GM18508 (cell line): ENCODE results near the gene LTB4R.

Source experiments
- ATAC-seq: cut with Tn5 transposase; IDR thresholded peaks from one replicate; pipeline ENCODE4 v1.9.1; 2021; ENCODE audit warnings: moderate number of reproducible peaks; ENCODE audit not compliant: insufficient read depth, unreplicated experiment

The LTB4R gene, protein sequence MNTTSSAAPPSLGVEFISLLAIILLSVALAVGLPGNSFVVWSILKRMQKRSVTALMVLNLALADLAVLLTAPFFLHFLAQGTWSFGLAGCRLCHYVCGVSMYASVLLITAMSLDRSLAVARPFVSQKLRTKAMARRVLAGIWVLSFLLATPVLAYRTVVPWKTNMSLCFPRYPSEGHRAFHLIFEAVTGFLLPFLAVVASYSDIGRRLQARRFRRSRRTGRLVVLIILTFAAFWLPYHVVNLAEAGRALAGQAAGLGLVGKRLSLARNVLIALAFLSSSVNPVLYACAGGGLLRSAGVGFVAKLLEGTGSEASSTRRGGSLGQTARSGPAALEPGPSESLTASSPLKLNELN

DNA sequence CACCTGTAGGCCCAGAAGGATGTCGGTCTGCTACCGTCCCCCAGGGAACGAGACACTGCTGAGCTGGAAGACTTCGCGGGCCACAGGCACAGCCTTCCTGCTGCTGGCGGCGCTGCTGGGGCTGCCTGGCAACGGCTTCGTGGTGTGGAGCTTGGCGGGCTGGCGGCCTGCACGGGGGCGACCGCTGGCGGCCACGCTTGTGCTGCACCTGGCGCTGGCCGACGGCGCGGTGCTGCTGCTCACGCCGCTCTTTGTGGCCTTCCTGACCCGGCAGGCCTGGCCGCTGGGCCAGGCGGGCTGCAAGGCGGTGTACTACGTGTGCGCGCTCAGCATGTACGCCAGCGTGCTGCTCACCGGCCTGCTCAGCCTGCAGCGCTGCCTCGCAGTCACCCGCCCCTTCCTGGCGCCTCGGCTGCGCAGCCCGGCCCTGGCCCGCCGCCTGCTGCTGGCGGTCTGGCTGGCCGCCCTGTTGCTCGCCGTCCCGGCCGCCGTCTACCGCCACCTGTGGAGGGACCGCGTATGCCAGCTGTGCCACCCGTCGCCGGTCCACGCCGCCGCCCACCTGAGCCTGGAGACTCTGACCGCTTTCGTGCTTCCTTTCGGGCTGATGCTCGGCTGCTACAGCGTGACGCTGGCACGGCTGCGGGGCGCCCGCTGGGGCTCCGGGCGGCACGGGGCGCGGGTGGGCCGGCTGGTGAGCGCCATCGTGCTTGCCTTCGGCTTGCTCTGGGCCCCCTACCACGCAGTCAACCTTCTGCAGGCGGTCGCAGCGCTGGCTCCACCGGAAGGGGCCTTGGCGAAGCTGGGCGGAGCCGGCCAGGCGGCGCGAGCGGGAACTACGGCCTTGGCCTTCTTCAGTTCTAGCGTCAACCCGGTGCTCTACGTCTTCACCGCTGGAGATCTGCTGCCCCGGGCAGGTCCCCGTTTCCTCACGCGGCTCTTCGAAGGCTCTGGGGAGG is at the start of gene LTB4R:
TSS of gene LTB4R (plus strand) at position 857 of the 959 bp plus-strand sequence. CDS start 4,150 bp downstream, outside the sequence.
- ATAC-seq, result no peak

DNA sequence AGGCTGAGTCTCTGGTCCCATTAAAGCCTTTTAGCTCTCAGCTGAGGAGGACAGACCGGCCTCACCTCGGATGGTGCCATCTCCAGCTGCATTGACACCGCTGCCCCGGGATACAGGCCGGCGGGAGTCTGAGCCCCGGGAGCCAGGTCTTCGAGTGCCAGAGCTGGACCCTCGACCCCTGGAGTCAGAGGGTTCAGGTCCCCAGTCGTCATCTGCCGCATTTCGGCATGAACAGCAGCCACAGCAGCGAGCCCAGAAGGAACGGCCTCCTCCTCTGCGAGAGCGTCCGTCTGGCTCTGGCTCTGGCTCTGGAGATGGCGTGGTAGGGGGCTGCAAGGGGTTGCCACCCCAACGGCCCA is 49.4 kb upstream of the LTB4R start:
- ATAC-seq, result no peak

DNA sequence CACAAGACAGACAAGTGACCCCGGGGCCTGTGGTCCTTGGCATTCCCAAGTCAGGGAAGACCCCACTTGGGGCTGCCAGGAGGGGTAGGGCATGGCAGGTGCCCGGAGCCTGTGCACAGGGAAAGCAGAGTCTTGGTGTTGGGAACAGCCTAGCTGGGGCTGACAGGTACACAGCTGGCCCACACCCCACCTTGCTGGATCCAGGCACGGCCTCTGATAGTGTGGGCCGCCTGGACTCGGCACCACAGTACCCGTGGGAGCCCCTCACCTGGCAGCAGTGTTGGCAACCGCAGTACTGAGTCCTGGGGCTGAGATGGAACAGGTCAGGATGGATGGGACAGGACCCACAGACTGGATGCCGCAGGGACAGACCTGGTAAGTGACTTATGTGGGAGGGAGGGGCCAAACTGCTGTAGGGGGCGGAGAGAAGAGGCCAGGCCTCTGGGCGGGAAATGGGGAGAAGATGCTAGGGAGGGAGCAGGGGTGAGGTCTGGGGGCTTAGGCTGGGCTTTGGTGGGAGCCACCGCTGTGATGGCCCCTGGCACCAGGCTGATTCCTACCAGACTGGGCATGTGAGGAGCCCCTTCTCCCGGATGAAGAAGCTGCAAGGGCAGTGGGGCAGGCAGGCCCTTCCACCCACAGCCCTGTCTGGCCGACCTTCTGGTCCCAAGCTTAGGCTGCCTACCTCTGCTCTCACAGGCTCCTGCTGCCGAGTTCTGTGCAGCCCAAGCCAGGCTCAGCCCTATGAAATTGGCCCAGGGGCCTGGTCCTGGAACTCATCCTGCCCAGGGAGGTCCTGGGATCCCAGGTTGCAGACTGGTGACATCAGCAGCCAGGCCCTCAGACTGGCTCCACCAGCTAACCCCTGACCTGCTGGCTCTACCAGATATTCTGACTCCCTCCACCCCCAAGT is 48.2 kb upstream of the LTB4R start, which contains the start of gene TGM1:
TSS of gene TGM1 (minus strand) at position 357 of the 913 bp plus-strand sequence. CDS start 825 bp downstream, outside the sequence.
- ATAC-seq, result no peak

DNA sequence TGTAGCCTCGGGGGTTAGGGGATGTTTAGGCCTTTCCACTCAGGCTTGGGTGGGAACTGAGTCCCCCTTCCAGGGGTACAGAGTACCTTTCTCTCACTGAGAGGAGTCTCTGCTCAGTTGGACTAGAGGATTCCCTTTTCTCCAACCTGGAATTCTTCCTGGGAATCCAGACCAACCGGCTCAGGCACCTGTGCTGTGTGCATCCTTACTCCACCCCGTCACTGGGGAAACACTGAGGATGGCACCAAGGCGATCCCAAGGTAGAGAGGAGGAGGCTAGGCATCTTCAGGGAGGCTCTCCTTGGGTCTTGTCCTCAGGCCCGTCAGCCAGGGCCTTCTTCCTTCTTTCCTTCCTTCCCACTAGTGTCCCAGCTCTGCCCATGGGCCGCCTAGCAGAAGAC is 47.5 kb upstream of the LTB4R start:
- no peak for ATAC-seq

DNA sequence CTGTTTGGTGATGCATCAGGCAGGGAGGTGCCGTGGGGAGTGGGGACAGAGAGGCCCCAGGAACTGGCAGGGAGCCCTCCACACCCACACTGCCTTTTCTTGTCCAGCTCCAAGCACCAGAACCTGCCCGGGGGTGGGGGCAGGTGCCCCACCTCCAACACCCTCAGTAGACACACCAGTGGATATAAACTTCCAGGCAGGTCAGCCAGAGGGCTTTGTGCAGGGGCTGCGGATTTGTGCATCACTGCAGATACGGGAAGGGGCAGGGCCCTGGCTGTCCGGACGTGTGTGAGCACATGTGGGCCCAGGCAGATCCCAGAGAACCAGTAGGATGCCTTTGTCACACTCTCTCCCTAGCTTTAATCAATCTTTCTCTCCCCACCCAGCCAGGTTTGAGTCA is 47.0 kb upstream of the LTB4R start:
- ATAC-seq, result no peak

DNA sequence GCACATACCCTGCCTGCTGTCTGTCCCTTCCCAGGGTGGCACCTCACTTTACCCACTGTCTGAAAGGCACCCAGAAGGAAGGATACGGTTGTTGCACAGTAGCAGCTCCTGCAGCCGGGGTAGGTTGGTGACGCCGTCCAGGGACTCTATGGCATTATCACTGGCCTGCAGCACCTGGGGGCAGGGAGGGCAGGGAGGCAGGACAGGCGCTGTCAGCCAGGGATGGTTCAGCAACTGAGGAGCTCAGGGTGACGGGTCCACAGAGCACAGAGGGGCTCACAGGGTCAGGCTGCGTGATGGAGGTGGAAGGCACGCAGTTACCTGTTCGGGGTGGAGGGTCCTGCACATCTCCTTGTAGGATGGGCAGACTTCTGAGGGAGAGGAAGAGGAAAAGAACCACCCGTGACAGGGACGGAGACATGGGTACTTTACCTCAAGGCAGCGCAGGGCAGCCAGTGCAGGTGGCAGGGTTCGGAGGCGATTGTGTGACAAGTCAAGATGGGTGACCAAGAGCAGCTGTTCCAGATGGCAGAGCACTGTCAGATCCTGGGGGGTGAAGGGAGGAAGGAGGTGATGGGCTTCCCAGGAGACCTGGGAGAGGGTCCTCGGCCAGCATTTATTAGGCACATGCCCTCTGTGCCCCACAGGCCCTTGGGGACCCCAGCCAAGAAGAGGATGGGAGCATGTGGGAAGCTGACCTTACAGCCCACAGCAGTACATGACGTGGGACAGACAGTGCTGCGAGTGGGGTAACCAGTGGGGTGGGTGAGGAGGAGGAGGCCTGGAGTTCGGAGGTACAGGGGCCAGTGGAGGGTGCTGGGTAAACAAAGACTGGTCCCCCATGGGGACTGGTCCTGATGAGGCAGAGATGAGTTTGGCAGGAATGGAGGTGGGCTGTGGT is 44.7 kb upstream of the LTB4R start:
- no peak for ATAC-seq

DNA sequence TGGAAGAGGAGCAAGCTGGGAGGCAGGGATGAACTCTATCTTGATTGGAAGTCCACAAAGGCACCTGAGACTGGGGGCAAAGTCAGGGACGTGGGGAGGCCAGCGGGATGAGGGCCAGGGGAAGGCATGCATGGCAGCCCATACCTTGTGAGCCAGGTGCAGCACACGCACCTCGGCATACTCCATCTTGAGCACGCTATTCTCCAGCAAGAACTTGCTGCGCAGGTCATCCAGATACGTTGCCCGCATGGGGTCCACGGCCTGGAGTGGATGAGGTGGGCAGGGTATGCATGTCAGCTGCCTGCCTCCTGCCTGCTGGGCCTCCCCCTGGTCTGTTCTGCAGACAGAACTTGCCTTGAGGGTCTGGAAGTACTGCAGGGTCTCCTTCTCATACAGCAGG is 43.8 kb upstream of the LTB4R start:
- no peak for ATAC-seq

DNA sequence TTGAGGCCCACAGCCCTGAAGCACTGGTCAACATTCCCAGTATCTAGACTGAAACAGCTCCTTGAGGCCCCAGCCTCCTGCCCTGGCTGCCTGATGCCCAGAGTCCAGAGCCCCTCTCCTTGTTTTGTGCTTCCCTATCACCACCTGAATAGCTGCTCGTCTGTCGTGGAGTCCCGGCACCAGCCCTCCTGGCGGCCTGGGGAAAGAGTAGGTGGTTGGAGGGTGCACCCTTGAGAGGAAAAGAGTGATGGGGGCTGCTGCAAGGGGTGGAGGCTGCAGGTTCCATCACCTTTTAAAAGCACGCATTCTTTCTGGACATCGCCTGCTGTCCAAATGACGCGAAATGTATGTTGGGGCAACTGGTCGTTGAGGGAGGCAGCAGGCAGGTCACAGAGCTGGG is 43.1 kb upstream of the LTB4R start:
- no peak for ATAC-seq

DNA sequence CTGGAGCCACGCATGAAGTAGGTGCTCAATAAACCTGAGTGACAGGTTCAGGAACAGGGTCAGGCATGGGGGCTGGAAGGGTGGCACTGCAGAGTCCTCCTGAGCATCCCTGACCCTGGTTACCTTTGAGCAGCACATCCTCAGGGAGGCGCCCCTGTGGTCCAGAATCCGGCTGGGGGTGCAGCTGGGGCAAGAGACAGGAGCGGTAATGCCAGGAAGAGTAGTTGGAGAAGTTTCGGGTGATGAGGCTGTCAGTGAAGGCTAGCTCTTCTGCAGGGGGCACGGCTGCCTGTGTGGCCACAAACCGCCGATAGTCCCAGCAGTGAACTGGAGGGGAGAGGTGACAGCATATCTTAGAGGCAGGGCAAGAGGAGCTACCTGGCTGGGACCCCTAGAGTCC is 41.9 kb upstream of the LTB4R start:
- ATAC-seq, result no peak

DNA sequence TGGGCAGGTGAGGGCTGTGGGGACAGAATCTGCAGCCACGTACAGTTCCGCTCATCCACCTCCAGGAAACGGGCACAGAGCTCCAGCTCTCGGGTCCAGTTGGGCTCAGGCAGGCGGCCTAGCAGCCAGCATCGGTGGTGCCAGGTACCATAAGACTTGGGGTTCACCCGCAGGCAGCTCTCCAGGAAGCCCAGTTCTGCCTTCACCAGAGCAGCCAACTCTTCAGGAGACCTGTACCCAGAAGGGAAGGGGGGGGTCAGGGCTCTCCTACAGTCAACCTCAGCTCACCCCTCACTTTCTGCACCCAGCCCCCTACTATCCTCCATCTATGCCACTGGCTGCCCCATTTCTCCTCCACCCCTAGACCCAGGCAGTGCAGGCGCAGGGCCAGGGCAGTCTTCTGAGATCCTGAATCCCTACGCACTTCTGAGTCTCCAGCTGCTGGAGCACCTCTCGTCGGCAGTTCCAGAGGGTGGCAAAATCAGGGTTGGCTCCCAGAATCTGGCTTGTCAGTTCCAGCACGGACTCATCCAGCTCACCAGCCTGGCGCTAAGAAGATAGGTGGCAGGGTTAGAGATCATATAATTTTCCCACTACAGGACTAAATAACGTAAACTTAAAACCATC is 41.3 kb upstream of the LTB4R start:
- ATAC-seq, result no peak

DNA sequence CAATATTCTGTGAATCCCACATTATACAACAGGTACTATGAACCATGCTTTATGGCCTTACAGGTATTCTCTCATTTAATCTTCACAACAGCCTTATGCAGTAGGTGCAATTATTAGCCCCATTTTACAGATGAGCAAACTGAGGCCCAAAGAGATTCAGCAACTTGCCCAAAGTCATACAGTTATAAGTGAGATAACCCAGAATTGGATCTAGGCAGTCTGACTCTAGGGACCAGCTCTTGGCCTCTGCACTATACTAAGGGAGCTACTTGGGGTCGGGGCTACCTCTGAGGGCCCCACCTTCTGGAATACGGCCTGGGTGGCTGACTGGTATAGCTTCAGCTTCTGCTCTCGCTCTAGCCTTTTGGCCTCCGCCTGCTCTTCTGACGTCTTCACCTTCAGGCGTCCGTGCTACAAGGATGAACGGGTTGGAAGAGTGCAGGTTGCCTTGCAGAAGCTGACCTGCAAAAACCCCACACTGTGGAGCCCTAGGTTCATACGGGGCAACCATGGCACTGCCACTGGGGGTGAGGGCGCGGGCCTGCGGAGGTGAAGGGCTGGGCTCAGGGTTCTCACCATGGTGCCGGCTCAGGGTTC is 40.7 kb upstream of the LTB4R start:
- no peak for ATAC-seq

DNA sequence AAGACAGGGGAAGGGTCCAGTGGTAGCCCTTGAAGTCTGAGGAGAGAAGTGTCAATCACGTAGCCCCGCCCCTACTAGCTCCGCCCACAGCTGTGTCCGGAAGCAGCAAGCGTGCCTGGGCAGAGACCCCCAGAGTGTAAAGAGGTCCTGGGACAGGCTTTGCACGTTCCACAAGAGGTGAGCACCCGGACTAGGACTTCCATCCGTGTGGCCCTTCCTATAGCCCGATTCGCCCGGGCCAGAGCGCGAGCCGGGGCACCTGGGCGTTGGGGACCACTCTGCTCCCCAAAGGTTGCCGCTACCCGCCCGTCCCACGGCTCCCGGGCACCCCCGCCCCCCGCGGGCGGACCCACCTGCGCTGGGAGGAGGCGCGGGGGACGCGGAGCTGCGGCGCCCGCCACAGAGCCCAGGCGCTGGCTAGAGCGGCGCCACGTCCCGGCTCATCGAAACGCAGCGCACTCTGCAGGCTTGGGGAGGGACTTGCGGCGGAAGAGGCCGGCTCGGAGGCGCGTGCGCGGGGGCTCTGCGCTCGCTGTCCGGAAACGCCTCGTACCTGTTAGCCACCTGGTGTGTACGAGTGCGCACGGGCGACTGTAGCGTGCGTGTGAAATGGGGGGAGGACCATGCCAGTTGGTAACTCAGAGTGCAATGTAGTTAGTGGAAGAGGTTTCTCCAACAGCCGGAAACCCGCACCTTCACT is 40.0 kb upstream of the LTB4R start, which contains the start of gene RABGGTA:
TSS of gene RABGGTA (minus strand) at position 464 of the 700 bp plus-strand sequence. CDS start 482 bp downstream, outside the sequence.
- peak; percentile 39 for ATAC-seq

DNA sequence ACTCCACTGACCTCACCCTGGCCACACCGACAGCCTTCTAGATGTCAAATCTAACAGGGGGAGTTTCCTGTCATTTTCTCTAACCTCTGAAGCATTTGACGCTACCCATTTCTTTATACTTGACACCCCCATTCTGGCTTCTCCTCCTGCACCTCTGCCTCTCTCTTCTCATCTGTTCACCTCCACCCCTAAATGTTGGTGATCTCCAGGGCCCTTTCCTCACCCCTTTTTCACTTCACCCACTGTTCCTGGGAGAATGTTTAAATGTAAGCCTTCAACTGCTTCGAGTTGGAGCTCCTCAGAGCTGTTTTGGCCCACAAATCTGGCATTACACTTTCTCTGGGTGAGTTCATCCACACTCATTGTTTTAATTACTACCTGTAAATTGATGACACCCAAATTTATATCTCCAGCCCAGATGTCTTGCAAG is 39.5 kb upstream of the LTB4R start:
- ATAC-seq, result no peak

DNA sequence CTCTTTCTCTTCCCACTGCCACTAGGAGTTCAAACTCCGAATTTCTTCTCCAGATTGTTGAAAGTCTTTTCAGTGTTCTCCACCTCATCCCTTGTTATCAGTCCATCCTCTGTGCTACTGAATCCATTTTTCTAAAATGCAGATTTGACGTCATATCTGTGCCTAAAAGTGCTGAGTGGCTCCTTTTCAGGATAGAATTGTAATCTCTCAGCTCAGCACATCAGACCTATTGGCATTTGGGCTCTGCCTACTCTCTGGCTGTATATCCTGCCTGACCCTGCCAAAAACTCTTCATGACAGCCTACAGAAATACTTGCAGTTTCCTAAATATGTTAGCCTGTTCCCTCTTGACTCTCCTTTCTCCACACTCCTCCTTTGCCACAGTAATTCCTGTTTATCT is 38.8 kb upstream of the LTB4R start:
- ATAC-seq, result no peak

DNA sequence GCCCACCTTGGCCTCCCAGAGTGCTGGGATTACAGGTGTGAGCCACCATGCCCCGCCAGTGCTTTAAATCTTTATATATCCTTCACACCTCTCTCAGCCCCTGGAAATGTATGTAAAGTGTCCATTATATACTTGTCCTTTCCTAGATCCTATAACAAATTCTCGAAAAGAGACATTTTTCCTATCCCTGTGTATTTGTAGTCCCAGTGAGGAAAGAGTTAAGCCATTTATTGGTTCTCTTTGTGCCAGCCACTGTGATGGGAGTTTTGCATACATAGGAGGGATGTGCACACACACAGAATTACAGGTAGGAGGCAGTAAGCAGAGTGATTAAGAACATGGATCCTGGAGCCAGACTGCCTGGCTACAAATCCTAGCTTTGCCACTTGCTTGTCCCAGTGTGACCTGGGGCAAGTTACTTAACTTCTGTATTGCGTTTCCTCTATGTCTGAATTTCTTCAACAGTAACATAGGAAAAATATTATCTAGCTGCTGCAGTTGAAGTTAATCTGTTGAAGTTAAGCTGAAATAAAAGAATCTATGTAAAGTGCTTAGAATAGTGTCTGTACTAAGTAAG is 37.8 kb upstream of the LTB4R start:
- no peak for ATAC-seq

DNA sequence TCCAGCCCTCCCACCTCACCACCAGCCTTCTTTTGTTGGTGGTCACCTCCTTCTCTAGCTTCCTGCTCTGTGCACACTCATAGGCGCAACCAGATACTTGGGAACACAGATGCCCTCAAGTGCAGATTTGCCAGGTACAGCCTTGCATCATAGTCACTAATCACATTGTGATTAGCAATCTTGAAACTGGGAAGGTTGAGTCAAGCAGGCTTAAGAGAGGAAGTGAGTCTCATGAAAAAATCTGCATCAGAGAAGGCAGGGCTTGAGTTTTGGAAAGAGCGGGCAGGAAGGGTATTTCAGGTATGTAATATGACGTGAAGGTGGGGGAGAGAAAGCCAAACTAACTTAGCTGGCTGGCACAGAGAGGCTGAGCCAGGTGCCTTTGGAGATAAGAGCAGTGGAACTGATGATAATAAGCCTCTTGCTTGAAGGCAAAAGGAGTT is 37.2 kb upstream of the LTB4R start:
- ATAC-seq, result peak; percentile 47

DNA sequence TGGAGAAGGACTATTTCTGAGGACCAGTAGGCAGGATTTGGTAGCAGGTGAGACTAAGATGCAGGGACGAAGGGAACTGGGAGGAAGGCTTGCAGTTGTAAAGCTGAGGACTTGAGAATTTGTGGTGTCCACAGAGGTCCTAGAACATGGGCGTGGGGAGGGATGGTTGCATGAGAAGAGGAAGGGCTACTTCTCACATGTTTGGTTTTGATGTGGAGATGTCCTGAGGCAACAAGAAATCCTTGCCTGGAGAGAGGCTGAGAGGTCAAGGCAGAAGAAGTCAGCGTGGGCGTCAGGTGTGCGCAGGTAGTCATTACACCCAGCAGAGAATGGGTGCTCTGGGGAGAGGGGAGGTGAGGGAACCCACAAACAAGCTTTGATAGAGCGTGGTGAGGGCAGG is 34.2 kb upstream of the LTB4R start:
- no peak for ATAC-seq
